Measurements from ENCODE around the gene RALGAPA2.

The RALGAPA2 gene

DNA sequence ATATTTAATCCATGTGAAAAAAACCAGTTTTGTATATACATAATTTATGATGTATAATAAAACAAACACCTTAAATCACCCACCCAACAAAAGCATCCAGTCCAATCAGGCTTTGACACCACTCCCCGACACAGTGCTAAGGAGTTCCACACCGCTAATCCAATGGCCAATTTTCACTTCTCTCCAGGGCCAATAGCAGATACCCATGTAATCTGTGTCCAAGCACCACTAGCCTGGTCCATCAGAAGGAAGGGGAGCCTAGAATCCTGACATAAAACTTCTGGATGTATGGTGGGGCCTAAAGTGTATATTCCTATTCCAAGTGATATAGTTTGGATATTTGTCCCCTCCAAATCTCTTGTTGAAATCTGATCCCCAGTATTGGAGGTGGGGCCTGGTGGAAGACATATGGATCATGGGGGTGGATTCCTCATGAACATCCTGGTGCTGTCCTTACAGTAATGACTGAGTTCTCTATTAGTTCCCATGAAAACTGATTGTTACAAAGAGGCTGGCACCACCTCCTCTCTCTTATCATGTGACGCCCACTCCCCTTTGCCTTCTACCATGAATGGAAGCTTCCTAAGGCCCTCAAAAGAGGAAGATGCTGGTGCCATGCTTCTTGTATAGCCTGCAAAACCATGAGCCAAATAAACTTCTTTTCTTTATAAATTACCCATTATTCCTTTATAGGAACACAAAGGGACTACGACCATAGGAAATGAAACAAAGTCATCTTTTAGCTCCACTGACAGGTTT lies 20.8 kb downstream of the RALGAPA2 start:
- TF ChIP-seq, protein P1, sequence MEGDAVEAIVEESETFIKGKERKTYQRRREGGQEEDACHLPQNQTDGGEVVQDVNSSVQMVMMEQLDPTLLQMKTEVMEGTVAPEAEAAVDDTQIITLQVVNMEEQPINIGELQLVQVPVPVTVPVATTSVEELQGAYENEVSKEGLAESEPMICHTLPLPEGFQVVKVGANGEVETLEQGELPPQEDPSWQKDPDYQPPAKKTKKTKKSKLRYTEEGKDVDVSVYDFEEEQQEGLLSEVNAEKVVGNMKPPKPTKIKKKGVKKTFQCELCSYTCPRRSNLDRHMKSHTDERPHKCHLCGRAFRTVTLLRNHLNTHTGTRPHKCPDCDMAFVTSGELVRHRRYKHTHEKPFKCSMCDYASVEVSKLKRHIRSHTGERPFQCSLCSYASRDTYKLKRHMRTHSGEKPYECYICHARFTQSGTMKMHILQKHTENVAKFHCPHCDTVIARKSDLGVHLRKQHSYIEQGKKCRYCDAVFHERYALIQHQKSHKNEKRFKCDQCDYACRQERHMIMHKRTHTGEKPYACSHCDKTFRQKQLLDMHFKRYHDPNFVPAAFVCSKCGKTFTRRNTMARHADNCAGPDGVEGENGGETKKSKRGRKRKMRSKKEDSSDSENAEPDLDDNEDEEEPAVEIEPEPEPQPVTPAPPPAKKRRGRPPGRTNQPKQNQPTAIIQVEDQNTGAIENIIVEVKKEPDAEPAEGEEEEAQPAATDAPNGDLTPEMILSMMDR (IDR thresholded peaks at IDR 0.05; ENCODE audit: control insufficient read depth, insufficient read depth, low read depth, low read length, missing control alignments): no peak
- no peak for DNase-seq (ENCODE audit: low read depth)

DNA sequence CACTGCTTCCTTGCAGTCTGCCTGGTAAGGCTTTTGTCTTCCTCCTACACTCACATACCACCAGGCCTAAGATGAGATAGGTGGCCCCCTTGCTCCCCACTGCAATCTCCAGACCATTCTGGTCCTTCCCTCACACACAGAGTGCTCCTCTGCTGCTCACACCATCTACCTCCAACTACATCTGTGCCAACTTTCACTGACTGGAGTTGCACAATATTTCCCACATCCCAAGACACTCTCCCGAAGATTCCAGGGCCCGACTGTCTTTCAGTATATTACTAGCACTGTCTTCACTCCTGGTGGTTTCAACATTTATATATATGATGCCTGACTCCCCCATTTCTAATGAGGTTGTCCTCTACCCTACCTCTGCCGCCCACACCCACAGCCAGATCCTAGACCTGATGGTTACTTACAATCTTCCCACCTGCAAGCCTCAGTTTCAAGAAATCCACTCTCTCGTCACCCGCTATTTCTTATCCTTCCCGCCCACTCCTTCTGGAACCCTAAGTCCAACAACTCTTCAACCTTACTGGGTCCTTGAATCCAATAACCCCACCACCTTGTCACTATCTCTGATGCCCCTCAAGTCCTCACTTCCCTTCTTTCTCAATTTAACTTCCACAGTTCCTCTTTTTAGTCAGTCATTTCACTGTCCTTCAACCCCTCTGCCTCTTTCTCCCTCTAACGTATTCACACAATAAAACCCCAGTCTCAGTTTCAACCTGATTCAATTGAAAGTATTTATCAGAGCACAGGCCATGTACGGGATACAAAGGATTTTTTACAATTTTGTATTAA lies 21.6 kb downstream of the RALGAPA2 start:
- H3K4me3 ChIP-seq (ENCODE audit: control insufficient read depth, low read depth, low read length): no peak overlapping the region
- TF ChIP-seq, protein P1 (IDR thresholded peaks at IDR 0.05; ENCODE audit: control insufficient read depth, insufficient read depth, low read depth, low read length, missing control alignments): no peak
- no peak for DNase-seq (ENCODE audit: low read depth)

More for the DNA sequence above, 20.8 kb downstream of the RALGAPA2 start:
- no peak overlapping the region for H3K4me3 ChIP-seq (ENCODE audit: control insufficient read depth, low read depth, low read length)

- H3K4me3 ChIP-seq (ENCODE audit: control insufficient read depth, low read depth, low read length): no peak overlapping the region
- DNase-seq (ENCODE audit: low read depth): no peak
- TF ChIP-seq, protein P1 (IDR thresholded peaks at IDR 0.05; ENCODE audit: control insufficient read depth, insufficient read depth, low read depth, low read length, missing control alignments): no peak
Observed at GRCh38 chr20:20687319-20687718, 25.1 kb downstream of the RALGAPA2 start.

DNA sequence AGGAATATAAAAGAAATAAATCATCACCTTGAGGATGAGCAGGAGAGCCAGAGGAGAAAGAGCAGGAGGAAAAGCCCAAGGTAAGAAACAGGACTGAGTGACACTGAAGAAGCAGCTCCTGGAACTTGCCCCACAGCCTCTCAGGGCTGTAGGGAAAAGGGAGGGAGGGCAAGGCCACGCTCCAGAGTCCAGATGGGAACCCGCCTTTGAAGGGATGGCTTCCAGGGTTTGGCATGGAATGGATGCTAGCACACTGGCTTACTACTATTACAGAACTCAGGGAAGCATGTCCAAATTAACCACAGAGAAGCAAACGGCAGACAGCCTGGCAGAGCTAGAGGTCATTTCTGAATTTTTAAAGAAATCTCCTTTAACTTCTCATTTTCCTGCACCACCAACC lies 26.8 kb downstream of the RALGAPA2 start:
- TF ChIP-seq, protein P1 (IDR thresholded peaks at IDR 0.05; ENCODE audit: control insufficient read depth, insufficient read depth, low read depth, low read length, missing control alignments): no peak
- no peak for DNase-seq (ENCODE audit: low read depth)
- no peak overlapping the region for H3K4me3 ChIP-seq (ENCODE audit: control insufficient read depth, low read depth, low read length)

GRCh38 chr20:20683481-20684321 lies 28.7 kb downstream of the RALGAPA2 start:
- DNase-seq (ENCODE audit: low read depth): no peak
- no peak overlapping the region for H3K4me3 ChIP-seq (ENCODE audit: control insufficient read depth, low read depth, low read length)
- TF ChIP-seq, protein P1 (IDR thresholded peaks at IDR 0.05; ENCODE audit: control insufficient read depth, insufficient read depth, low read depth, low read length, missing control alignments): no peak

GRCh38 chr20:20683020-20683419 lies 29.4 kb downstream of the RALGAPA2 start:
- no peak for DNase-seq (ENCODE audit: low read depth)
- TF ChIP-seq, protein P1 (IDR thresholded peaks at IDR 0.05; ENCODE audit: control insufficient read depth, insufficient read depth, low read depth, low read length, missing control alignments): no peak
- no peak overlapping the region for H3K4me3 ChIP-seq (ENCODE audit: control insufficient read depth, low read depth, low read length)

All from AG09309 (cell line).